ENCODE measurements around the gene ACTA1.

GRCh38 chr1:229457436-229457835, 23.5 kb upstream of the ACTA1 start:
- no peak for TF ChIP-seq CTCF (IDR thresholded peaks at IDR 0.05 in 2 of 3, conservative IDR thresholded peaks at IDR 0.05 in 1 of 3; ENCODE audit: insufficient read depth in 2 of 3, low read depth in 1 of 3, low read length in 3 of 3)
- no peak for TF ChIP-seq MNT (conservative IDR thresholded peaks at IDR 0.05)
- no peak for TF ChIP-seq TBP (optimal IDR thresholded peaks at IDR 0.05; ENCODE audit: low read depth, low read length)
- no peak for TF ChIP-seq SMARCE1 (IDR thresholded peaks at IDR 0.05)
- no peak for TF ChIP-seq SIN3A (IDR thresholded peaks at IDR 0.05; ENCODE audit: borderline replicate concordance in 2 of 2, control insufficient read depth in 1 of 2, low read depth in 2 of 2, low read length in 2 of 2)

All from K562 (cell line).